Stomach (tissue), 9 donors: ENCODE data around the gene ACOT2. TPM values are rescaled to one million over a fixed set of nuclear protein-coding genes. Genes with fewer than 3 reads are reported as not detected.
"Not testable (repeated sequence)": the region's sequence is repeated elsewhere in the genome, so short reads cannot be mapped to it uniquely, and the experiment has no call there.

Experiments
- DNase-seq, 2 donors: peaks; one replicate each; pipeline versions ENCODE4 v3.0.0 to v3.0.0-alpha.2; 2013 to 2019
- H3K27ac ChIP-seq, 5 donors: fragments of 200-600 bp in 4 of 5; sonication (generic) in 4 of 5; one replicate each; pipeline ENCODE4 v1.5.1; 2013 to 2019; ENCODE audit warnings: mild to moderate bottlenecking in 1 of 5, moderate library complexity in 1 of 5
- H3K27me3 ChIP-seq, 3 donors: fragments of 200-600 bp; sonication (generic); one replicate each; pipeline ENCODE4 v1.5.1; 2017 to 2019; ENCODE audit warnings: mixed run types in 1 of 3
- H3K36me3 ChIP-seq, 4 donors: fragments of 200-600 bp; sonication (generic); 1 replicate in 3 of 4; 2 replicates in 1 of 4; pipeline ENCODE4 v1.5.1; 2016 to 2019
- H3K4me1 ChIP-seq, 4 donors: fragments of 200-600 bp; sonication (generic); one replicate each; pipeline ENCODE4 v1.5.1; 2016 to 2019
- H3K4me3 ChIP-seq, 4 donors: fragments of 200-600 bp; sonication (generic) in 3 of 4; one replicate each; pipeline ENCODE4 v1.5.1; 2016 to 2019; ENCODE audit warnings: mild to moderate bottlenecking in 1 of 4
- H3K9me3 ChIP-seq, 4 donors: fragments of 200-600 bp; sonication (generic); one replicate each; pipeline ENCODE4 v1.5.1; 2016 to 2019
- EP300 ChIP-seq: sonication (generic); formaldehyde crosslinking; IDR thresholded peaks from one replicate; pipeline ENCODE4 v1.6.1; 2017; ENCODE audit warnings: antibody characterized with exemption
- POLR2A ChIP-seq, 4 donors: fragments of 450-650 bp; IDR thresholded peaks; one replicate each; pipeline ENCODE4 v1.6.1; 2016; ENCODE audit warnings: antibody characterized with exemption in 4 of 4, control low read depth in 2 of 4, mild to moderate bottlenecking in 1 of 4, moderate library complexity in 1 of 4
- POLR2AphosphoS5 ChIP-seq, 3 donors: sonication (generic); formaldehyde crosslinking; IDR thresholded peaks; one replicate each; pipeline ENCODE4 v1.6.1; 2016; ENCODE audit warnings: antibody characterized with exemption in 3 of 3
- WGBS, 5 donors: extraction: QIAGEN DNeasy Blood & Tissue Kit in 3 of 5; methylation state at CpG; one replicate each; pipeline versions ENCODE4 v1.1.5 to v1.1.7; 2013 to 2018; 5-methylcytosine and 5-hydroxymethylcytosine counted together
- intact Hi-C: fragments of 100-400 bp; cut with DNase I; formaldehyde crosslinking; loops from one replicate; pipeline ENCODE4 v1.15.1; 2023; ENCODE audit warnings: low total_unique reads
- polyA plus RNA-seq, 3 donors: library from polyadenylated mRNA; stranded (reverse); fragments of 200-250 nt; gene quantifications; one replicate each; pipeline ENCODE4 v1.2.3, GENCODE V29; 2013
- total RNA-seq, 5 donors: library from RNA; depleted of rRNA; stranded (reverse); fragments of >200 nt; gene quantifications; one replicate each; pipeline versions ENCODE4 v1.1.0 to v1.2.3, GENCODE V29; 2014 to 2016
- TF ChIP-seq, protein P1 (sequence below), 7 experiments: fragments of 450-650 bp in 4 of 7; fragments of 200-600 bp in 3 of 7; sonication (generic) in 3 of 7; IDR thresholded peaks; one replicate each; pipeline ENCODE4 v1.5.1; 2016 to 2019; ENCODE audit warnings: antibody characterized with exemption in 7 of 7, control low read depth in 2 of 7, mild to moderate bottlenecking in 1 of 7
- donor health status: healthy with polysubstance abuse.
- donor health status: Bipolar disorder and iron deficiency.
- donor health status: healthy.

The ACOT2 gene
- total and polyA plus RNA-seq, 8 donors = 7.5 to 247 (median 35.5) TPM

- Histone ChIP-seq H3K4me1 (peaks cover 8 to 24% (median 9%) of the 10 kb centered on the region in 4 donors), H3K36me3 (peaks cover 0 to 5% (median 0%) of the 10 kb centered on the region in 4 donors), H3K27me3 (no peaks in the 10 kb centered on the region), H3K9me3 (no peaks in the 10 kb centered on the region), H3K4me3 (no peak overlapping the region), H3K27ac (peak overlapping the region in 3 of 5 donors; percentile 7 to 29 (median 26))
- TF ChIP-seq POLR2A (IDR thresholded peaks at IDR 0.05) (no peak), EP300 (no peak), POLR2AphosphoS5 (IDR thresholded peaks at IDR 0.05) (peak in 2 of 3 donors; percentile 2 to 39)
- TF ChIP-seq, protein P1, sequence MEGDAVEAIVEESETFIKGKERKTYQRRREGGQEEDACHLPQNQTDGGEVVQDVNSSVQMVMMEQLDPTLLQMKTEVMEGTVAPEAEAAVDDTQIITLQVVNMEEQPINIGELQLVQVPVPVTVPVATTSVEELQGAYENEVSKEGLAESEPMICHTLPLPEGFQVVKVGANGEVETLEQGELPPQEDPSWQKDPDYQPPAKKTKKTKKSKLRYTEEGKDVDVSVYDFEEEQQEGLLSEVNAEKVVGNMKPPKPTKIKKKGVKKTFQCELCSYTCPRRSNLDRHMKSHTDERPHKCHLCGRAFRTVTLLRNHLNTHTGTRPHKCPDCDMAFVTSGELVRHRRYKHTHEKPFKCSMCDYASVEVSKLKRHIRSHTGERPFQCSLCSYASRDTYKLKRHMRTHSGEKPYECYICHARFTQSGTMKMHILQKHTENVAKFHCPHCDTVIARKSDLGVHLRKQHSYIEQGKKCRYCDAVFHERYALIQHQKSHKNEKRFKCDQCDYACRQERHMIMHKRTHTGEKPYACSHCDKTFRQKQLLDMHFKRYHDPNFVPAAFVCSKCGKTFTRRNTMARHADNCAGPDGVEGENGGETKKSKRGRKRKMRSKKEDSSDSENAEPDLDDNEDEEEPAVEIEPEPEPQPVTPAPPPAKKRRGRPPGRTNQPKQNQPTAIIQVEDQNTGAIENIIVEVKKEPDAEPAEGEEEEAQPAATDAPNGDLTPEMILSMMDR (IDR thresholded peaks at IDR 0.05) = no peak
- 71 to 85% (median 76%) methylated on average over 4 to 6 of the region's 6 CpGs for WGBS, 5 donors
- peak; percentile 30 to 84 for DNase-seq
- intact Hi-C loops = no loop called here
Measured at GRCh38 chr14:73526036-73526984, 42.7 kb upstream of the ACOT2 start.

GRCh38 chr14:73529356-73529755 is 39.7 kb upstream of the ACOT2 start:
- H3K4me3 ChIP-seq, H3K27me3 ChIP-seq, H3K27ac ChIP-seq, DNase-seq, H3K36me3 ChIP-seq, H3K9me3 ChIP-seq, intact Hi-C loops: not testable (repeated sequence)
- WGBS, 5 donors = 66 to 84% (median 83%) methylated on average over 2 of the region's 2 CpGs
- peaks cover 8 to 24% (median 9%) of the 10 kb centered on the region in 4 donors for H3K4me1 ChIP-seq

DNA sequence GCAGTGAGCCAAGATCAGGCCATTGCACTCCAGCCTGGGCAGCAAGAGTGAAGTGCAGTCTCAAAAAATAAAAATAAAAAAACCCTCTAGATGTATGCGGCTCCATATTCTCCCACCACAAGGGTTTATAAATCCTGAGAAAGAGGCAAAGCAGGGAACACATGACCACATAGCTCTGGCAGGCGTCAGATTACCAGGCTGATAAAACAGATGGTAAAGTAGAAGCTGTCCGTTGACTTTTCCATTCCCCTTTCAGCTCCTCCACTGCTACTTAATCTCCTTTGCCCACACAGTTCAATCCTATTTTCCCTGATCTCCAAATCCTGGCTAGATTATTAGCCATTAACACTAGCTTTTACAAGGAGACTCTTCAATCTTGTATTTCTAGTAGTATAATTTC is 37.0 kb upstream of the ACOT2 start:
- H3K27ac ChIP-seq, intact Hi-C loops, H3K4me3 ChIP-seq, H3K9me3 ChIP-seq, H3K4me1 ChIP-seq, H3K27me3 ChIP-seq, H3K36me3 ChIP-seq, DNase-seq: not testable (repeated sequence)
- 43 to 78% (median 51%) methylated on average over 2 to 3 of the region's 3 CpGs; no CpG with 5 or more reads in 2 of the 5 donors for WGBS, 5 donors

DNA sequence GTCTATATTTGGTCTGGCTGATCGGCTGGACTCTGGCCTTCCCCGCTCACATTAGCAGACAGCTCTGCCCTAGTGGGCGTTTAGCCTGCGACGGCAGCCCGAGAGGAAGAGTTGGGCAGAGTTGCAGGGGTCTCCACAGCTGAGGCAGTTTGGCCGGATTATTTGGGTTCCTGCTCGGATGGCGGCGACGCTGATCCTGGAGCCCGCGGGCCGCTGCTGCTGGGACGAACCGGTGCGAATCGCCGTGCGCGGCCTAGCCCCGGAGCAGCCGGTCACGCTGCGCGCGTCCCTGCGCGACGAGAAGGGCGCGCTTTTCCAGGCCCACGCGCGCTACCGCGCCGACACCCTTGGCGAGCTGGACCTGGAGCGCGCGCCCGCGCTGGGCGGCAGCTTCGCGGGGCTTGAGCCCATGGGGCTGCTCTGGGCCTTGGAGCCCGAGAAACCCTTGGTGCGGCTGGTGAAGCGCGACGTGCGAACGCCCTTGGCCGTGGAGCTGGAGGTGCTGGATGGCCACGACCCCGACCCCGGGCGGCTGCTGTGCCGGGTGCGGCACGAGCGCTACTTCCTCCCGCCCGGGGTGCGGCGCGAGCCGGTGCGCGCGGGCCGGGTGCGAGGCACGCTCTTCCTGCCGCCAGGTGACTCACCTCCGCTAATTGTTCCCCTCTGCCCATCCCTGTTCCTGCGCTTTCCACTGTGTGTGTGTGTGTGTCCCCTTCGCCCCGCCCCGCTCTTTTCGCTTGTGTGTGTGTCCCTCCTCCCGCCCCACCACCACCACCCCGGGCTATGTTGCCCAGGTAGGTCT is 31.6 kb upstream of the ACOT2 start:
- H3K27me3 ChIP-seq, H3K9me3 ChIP-seq, intact Hi-C loops, H3K36me3 ChIP-seq, H3K4me1 ChIP-seq: not testable (repeated sequence)
- DNase-seq = peak; percentile 55 to 76
- WGBS, 5 donors = 2 to 15% (median 10%) methylated on average over 9 to 76 of the region's 84 CpGs; no CpG with 5 or more reads in 2 of the 5 donors
- peak overlapping the region in 3 of 4 donors; percentile 45 to 52 (median 47) for H3K4me3 ChIP-seq
- peak overlapping the region in 4 of 5 donors; percentile 79 to 86 (median 84) for H3K27ac ChIP-seq

- H3K27ac ChIP-seq, H3K4me1 ChIP-seq, H3K4me3 ChIP-seq, H3K36me3 ChIP-seq, H3K9me3 ChIP-seq, H3K27me3 ChIP-seq, intact Hi-C loops: not testable (repeated sequence)
- TF ChIP-seq, protein P1 (IDR thresholded peaks at IDR 0.05) = peak in 2 of 7 experiments; percentile 24 to 53
- WGBS, 5 donors = 11 to 24% (median 15%) methylated on average over 4 to 5 of the region's 5 CpGs; no CpG with 5 or more reads in 2 of the 5 donors
- DNase-seq = peak; percentile 37 to 55
Measured at GRCh38 chr14:73539017-73539416, 30.0 kb upstream of the ACOT2 start.

GRCh38 chr14:73542961-73543360 is 26.1 kb upstream of the ACOT2 start:
- DNase-seq, H3K27ac ChIP-seq, H3K36me3 ChIP-seq, H3K4me1 ChIP-seq, H3K9me3 ChIP-seq, H3K4me3 ChIP-seq, H3K27me3 ChIP-seq, intact Hi-C loops: not testable (repeated sequence)
- 85 to 96% (median 90%) methylated on average over 4 to 7 of the region's 7 CpGs; no CpG with 5 or more reads in 1 of the 5 donors for WGBS, 5 donors

DNA sequence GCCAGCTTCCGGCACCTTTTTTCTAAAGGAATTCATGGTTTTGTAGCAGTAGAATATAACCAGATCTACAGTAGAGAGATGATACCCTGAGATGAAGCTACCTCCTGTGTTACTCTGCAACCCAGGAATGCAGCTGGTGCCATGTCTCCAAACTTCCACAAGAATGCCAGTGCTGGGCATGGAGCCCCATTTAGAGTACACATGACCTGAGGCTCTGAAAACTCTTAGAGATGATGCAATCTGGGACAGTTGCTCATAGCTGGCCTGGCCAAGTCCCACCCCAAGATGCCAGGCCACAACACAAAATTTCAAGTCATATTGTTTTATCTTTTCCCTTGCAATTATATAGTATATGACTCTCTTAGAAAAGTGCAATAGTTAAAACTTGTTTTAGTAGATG is 23.7 kb upstream of the ACOT2 start:
- intact Hi-C loops = not testable (repeated sequence)
- WGBS, 5 donors = 100% methylated on average over 1 of the region's 1 CpG; no CpG with 5 or more reads in 4 of the 5 donors

DNA sequence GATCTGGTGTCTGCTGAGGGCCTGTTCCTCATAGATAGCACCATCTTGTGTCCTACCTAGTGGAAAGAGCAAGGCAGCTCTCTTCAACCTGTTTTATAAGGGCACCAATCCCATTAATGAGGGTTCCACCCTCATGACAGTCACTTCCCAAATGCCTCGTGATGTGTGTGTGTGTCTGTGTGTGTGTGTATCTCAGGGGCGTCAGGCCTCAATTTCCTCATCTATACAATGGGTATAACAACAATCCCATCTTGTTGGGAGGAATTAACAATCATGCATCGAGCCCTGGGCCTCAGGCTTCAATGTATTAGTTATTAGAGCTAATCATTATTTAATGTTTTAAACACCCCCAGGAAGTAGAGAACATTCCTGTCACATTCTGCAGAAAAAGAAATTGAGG is 19.9 kb upstream of the ACOT2 start:
- DNase-seq, intact Hi-C loops, H3K36me3 ChIP-seq, H3K27ac ChIP-seq, H3K4me3 ChIP-seq, H3K9me3 ChIP-seq, H3K27me3 ChIP-seq, H3K4me1 ChIP-seq: not testable (repeated sequence)
- WGBS, 5 donors = 85 to 96% (median 94%) methylated on average over 3 of the region's 3 CpGs; no CpG with 5 or more reads in 2 of the 5 donors

More for the DNA sequence above, 23.7 kb upstream of the ACOT2 start:
- DNase-seq, H3K9me3 ChIP-seq, H3K36me3 ChIP-seq, H3K27ac ChIP-seq, H3K27me3 ChIP-seq, H3K4me1 ChIP-seq, H3K4me3 ChIP-seq: not testable (repeated sequence)
